K562 (cell line): Measurements from ENCODE around the gene JMJD1C. TPM values are rescaled to one million over a fixed set of nuclear protein-coding genes. Genes with fewer than 3 reads are reported as not detected.

Experiments
- ARNT ChIP-seq, 2 experiments: fragments of 450-650 bp; IDR thresholded peaks; 2 replicates each; pipeline ENCODE4 v1.6.1; 2016; ENCODE audit warnings: mild to moderate bottlenecking in 1 of 2
- BRD4 ChIP-seq: fragments of 200-600 bp; sonication (generic); IDR thresholded peaks from 2 replicates; pipeline ENCODE4 v1.6.1; 2017; ENCODE audit warnings: inconsistent platforms
- DPF2 ChIP-seq: fragments of 450-650 bp; IDR thresholded peaks from 2 replicates; pipeline ENCODE4 v1.6.1; 2016
- FOXJ2 ChIP-seq: fragments of 200-800 bp; sonication (Bioruptor generic); IDR thresholded peaks from 2 replicates; pipeline ENCODE4 v1.6.1; 2016; ENCODE audit warnings: missing genetic modification characterization, missing compliant biosample characterization
- KHSRP ChIP-seq: fragments of 450-650 bp; IDR thresholded peaks from 2 replicates; pipeline ENCODE4 v1.6.1; 2017
- MAFK ChIP-seq: IDR thresholded peaks from 2 replicates; pipeline ENCODE4 v1.6.1; 2011; ENCODE audit warnings: low read length, improper control_type of control experiment
- NBN ChIP-seq: fragments of 450-650 bp; IDR thresholded peaks from 2 replicates; pipeline ENCODE4 v1.6.1; 2016; ENCODE audit warnings: low read depth, mild to moderate bottlenecking
- OTX1 ChIP-seq: fragments of 450-650 bp; formaldehyde crosslinking; IDR thresholded peaks from 2 replicates; pipeline ENCODE4 v1.4.0; 2022; ENCODE audit warnings: mild to moderate bottlenecking
- SRSF3 ChIP-seq: fragments of 200-400 bp; formaldehyde crosslinking; IDR thresholded peaks from 2 replicates; pipeline ENCODE4 v1.6.1; 2016; ENCODE audit warnings: mild to moderate bottlenecking, low read length, moderate library complexity; ENCODE audit not compliant: insufficient read depth
- TAF15 ChIP-seq: fragments of 200-400 bp; formaldehyde crosslinking; IDR thresholded peaks from 2 replicates; pipeline ENCODE4 v1.6.1; 2017; ENCODE audit warnings: mild to moderate bottlenecking, low read depth, low read length, moderate library complexity
- ZZZ3 ChIP-seq: fragments of 450-650 bp; IDR thresholded peaks from 2 replicates; pipeline ENCODE4 v1.6.1; 2016; ENCODE audit warnings: antibody characterized with exemption, mild to moderate bottlenecking, moderate library complexity
- polyA plus RNA-seq, 8 experiments: library from polyadenylated mRNA; depleted of rRNA in 4 of 8; stranded (reverse) in 5 of 8; unstranded in 3 of 8; fragments of >200 nt; fragmentation: Nextera tagmentation in 2 of 8; fragmentation: Illumina TruSeq in 1 of 8; extraction: Ambion mirVana in 2 of 8; extraction: Trizol in 1 of 8; gene quantifications; 2 replicates each; pipeline versions ENCODE4 v1.2.1 to v1.2.3, GENCODE V29; 2011 to 2014; ENCODE audit warnings: inconsistent platforms in 1 of 8, missing spikeins in 1 of 8
- total RNA-seq, 7 experiments: library from RNA; depleted of rRNA in 6 of 7; stranded (reverse); fragments of >200 nt in 6 of 7; fragmentation: Illumina TruSeq in 2 of 7; extraction: Trizol in 2 of 7; gene quantifications; 2 replicates each; pipeline versions ENCODE4 v1.2.1 to v1.2.3, GENCODE V29; 2011 to 2021; ENCODE audit warnings: low replicate concordance in 1 of 7
- TF ChIP-seq, protein P1 (sequence below): fragments of 250-450 bp; sonication (Bioruptor Pico); IDR thresholded peaks from 2 replicates; pipeline ENCODE4 v1.4.0; 2020; ENCODE audit warnings: mild to moderate bottlenecking
- TF ChIP-seq, protein P2 (sequence below): fragments of 450-650 bp; IDR thresholded peaks from 2 replicates; pipeline ENCODE4 v1.6.1; 2018; ENCODE audit warnings: mild to moderate bottlenecking, low read depth; ENCODE audit not compliant: partially characterized antibody
- TF ChIP-seq, protein P3 (sequence below): sonication (generic); formaldehyde crosslinking; IDR thresholded peaks from 2 replicates; pipeline ENCODE4 v1.8.0; 2022; ENCODE audit warnings: missing genetic modification reagents, mild to moderate bottlenecking, borderline replicate concordance
- TF ChIP-seq, protein P4 (sequence below): fragments of 250-450 bp; sonication (Bioruptor Pico); IDR thresholded peaks from 2 replicates; pipeline ENCODE4 v1.5.0; 2022; ENCODE audit warnings: mild to moderate bottlenecking
- TF ChIP-seq, protein P5 (sequence below): fragments of 250-450 bp; sonication (Bioruptor Pico); IDR thresholded peaks from 2 replicates; pipeline ENCODE4 v1.4.0; 2020
- TF ChIP-seq, protein P6 (sequence below): fragments of 450-650 bp; conservative IDR thresholded peaks from 2 replicates; pipeline ENCODE4 v1.6.1; 2016; ENCODE audit warnings: missing genetic modification characterization, low read depth, mild to moderate bottlenecking, missing compliant biosample characterization, moderate library complexity

JMJD1C gene
- total and polyA plus RNA-seq, 9 of the 15 experiments (the other 6 are each of a cell fraction or from before 2014, with no cell fraction given) = 25.3 to 68.0 (median 47.2) TPM

DNA sequence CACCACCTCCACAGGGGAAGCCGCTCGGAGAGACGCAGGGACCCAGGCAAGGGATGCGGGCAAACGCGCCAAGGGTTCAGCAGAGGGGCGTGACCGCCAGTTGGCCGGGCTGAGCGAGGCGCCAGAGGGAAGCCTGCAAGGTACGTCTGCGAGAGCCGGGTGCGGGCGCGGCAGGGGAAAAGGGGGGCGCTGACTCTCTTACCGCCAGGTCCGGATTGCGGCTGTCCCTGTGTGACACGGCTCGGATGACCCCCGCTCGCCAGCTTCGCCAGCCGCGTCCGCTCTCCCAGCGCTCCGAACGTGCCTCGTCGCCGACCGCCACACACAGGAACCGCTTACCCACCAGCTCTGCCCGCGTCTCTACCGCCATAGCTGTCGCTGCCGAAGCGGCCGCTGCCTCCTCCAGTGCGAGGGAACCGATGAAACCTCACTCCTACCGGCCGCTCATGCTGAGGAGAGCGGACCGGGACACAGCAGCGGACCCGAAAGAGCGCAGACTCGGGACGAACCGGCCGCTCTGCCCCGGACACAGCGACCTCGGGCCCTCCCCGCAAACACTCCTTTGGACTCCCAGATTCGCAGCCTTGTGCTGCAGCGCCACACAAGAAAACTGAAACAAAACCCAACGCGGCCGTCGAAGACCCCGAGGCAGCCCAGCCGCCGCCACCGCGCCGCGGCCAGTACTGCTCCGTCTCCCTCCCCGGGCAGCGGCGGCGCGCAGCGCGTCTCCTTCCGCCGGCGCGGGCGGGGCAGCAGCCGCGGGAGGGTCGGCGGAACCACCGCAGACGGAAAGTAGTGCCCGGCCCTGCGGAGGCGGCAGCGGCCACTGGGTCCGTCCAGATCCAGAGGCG lies at the start of gene JMJD1C (continued):
- TF ChIP-seq, protein P1, sequence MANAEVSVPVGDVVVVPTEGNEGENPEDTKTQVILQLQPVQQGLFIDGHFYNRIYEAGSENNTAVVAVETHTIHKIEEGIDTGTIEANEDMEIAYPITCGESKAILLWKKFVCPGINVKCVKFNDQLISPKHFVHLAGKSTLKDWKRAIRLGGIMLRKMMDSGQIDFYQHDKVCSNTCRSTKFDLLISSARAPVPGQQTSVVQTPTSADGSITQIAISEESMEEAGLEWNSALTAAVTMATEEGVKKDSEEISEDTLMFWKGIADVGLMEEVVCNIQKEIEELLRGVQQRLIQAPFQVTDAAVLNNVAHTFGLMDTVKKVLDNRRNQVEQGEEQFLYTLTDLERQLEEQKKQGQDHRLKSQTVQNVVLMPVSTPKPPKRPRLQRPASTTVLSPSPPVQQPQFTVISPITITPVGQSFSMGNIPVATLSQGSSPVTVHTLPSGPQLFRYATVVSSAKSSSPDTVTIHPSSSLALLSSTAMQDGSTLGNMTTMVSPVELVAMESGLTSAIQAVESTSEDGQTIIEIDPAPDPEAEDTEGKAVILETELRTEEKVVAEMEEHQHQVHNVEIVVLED (CRISPR knock-in tag) = peak; percentile 75
- TF ChIP-seq, protein P2, sequence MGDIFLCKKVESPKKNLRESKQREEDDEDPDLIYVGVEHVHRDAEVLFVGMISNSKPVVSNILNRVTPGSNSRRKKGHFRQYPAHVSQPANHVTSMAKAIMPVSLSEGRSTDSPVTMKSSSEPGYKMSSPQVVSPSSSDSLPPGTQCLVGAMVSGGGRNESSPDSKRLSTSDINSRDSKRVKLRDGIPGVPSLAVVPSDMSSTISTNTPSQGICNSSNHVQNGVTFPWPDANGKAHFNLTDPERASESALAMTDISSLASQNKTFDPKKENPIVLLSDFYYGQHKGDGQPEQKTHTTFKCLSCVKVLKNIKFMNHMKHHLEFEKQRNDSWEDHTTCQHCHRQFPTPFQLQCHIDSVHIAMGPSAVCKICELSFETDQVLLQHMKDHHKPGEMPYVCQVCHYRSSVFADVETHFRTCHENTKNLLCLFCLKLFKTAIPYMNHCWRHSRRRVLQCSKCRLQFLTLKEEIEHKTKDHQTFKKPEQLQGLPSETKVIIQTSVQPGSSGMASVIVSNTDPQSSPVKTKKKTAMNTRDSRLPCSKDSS = no peak
- no peak for TF ChIP-seq KHSRP
- TF ChIP-seq ARNT (IDR thresholded peaks at IDR 0.05) = no peak
- no peak for TF ChIP-seq ZZZ3
- TF ChIP-seq, protein P3, sequence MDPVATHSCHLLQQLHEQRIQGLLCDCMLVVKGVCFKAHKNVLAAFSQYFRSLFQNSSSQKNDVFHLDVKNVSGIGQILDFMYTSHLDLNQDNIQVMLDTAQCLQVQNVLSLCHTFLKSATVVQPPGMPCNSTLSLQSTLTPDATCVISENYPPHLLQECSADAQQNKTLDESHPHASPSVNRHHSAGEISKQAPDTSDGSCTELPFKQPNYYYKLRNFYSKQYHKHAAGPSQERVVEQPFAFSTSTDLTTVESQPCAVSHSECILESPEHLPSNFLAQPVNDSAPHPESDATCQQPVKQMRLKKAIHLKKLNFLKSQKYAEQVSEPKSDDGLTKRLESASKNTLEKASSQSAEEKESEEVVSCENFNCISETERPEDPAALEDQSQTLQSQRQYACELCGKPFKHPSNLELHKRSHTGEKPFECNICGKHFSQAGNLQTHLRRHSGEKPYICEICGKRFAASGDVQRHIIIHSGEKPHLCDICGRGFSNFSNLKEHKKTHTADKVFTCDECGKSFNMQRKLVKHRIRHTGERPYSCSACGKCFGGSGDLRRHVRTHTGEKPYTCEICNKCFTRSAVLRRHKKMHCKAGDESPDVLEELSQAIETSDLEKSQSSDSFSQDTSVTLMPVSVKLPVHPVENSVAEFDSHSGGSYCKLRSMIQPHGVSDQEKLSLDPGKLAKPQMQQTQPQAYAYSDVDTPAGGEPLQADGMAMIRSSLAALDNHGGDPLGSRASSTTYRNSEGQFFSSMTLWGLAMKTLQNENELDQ (CRISPR knock-in tag) = 0 out of 2 replicates have a peak, but pooled peaks have one; percentile 79
- TF ChIP-seq DPF2 = no peak
- TF ChIP-seq FOXJ2 (tag) = peak; percentile 65; the same call in 1 of the 2 replicates
- TF ChIP-seq OTX1 (CRISPR knock-in tag) = no peak
- no peak for TF ChIP-seq MAFK
- no peak for TF ChIP-seq SRSF3
- no peak for TF ChIP-seq BRD4
- TF ChIP-seq, protein P4, sequence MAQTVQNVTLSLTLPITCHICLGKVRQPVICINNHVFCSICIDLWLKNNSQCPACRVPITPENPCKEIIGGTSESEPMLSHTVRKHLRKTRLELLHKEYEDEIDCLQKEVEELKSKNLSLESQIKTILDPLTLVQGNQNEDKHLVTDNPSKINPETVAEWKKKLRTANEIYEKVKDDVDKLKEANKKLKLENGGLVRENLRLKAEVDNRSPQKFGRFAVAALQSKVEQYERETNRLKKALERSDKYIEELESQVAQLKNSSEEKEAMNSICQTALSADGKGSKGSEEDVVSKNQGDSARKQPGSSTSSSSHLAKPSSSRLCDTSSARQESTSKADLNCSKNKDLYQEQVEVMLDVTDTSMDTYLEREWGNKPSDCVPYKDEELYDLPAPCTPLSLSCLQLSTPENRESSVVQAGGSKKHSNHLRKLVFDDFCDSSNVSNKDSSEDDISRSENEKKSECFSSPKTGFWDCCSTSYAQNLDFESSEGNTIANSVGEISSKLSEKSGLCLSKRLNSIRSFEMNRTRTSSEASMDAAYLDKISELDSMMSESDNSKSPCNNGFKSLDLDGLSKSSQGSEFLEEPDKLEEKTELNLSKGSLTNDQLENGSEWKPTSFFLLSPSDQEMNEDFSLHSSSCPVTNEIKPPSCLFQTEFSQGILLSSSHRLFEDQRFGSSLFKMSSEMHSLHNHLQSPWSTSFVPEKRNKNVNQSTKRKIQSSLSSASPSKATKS (CRISPR knock-in tag) = 0 out of 2 replicates have a peak, but pooled peaks have one; percentile 30
- TF ChIP-seq NBN = no peak
- no peak for TF ChIP-seq TAF15
- TF ChIP-seq, protein P5, sequence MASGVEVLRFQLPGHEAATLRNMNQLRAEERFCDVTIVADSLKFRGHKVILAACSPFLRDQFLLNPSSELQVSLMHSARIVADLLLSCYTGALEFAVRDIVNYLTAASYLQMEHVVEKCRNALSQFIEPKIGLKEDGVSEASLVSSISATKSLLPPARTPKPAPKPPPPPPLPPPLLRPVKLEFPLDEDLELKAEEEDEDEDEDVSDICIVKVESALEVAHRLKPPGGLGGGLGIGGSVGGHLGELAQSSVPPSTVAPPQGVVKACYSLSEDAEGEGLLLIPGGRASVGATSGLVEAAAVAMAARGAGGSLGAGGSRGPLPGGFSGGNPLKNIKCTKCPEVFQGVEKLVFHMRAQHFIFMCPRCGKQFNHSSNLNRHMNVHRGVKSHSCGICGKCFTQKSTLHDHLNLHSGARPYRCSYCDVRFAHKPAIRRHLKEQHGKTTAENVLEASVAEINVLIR (CRISPR knock-in tag) = no peak
- TF ChIP-seq, protein P6, sequence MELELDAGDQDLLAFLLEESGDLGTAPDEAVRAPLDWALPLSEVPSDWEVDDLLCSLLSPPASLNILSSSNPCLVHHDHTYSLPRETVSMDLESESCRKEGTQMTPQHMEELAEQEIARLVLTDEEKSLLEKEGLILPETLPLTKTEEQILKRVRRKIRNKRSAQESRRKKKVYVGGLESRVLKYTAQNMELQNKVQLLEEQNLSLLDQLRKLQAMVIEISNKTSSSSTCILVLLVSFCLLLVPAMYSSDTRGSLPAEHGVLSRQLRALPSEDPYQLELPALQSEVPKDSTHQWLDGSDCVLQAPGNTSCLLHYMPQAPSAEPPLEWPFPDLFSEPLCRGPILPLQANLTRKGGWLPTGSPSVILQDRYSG (tag) = no peak
